Measurements from ENCODE around the gene MYZAP.

DNA sequence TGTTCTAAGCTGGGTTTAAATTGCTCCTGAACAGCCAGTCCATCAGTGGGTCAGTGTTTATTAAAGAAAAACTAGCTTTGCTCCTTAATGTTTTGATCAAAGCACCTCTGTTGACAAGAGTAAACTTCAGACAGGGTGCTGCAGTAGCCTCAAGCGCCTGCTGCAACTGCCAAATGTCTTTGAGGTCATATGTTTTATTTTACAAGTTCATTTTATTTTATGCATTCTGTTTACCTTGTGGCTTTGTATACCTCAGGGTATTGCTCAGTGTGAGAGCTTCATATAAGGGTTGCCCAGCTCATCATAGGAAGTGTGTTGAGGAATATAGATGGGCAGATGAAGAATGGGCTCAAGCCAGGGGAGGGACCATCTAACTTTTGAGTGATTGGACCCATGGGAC, 8.5 kb downstream of the MYZAP start:
- TF ChIP-seq, protein P1, sequence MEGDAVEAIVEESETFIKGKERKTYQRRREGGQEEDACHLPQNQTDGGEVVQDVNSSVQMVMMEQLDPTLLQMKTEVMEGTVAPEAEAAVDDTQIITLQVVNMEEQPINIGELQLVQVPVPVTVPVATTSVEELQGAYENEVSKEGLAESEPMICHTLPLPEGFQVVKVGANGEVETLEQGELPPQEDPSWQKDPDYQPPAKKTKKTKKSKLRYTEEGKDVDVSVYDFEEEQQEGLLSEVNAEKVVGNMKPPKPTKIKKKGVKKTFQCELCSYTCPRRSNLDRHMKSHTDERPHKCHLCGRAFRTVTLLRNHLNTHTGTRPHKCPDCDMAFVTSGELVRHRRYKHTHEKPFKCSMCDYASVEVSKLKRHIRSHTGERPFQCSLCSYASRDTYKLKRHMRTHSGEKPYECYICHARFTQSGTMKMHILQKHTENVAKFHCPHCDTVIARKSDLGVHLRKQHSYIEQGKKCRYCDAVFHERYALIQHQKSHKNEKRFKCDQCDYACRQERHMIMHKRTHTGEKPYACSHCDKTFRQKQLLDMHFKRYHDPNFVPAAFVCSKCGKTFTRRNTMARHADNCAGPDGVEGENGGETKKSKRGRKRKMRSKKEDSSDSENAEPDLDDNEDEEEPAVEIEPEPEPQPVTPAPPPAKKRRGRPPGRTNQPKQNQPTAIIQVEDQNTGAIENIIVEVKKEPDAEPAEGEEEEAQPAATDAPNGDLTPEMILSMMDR (conservative IDR thresholded peaks at IDR 0.05; ENCODE audit: low read depth, low read length): no peak
- TF ChIP-seq EZH2 (IDR thresholded peaks at IDR 0.05; ENCODE audit: borderline replicate concordance, low read depth, low read length, poor library complexity, severe bottlenecking): no peak
